Measurements from ENCODE around the gene ULBP3. TPM values are rescaled to one million over a fixed set of nuclear protein-coding genes. Genes with fewer than 3 reads are reported as not detected.

Gene ULBP3
- total RNA-seq, 1 experiment from 2014 or later = 18.4 TPM

GRCh38 chr6:150044621-150045145 is 24.2 kb downstream of the ULBP3 start:
- no peak overlapping the region for H3K9ac ChIP-seq (ENCODE audit: low read length)
- ChIA-PET RAD21 (ENCODE audit: low non-redundant PET in 1 of 2, low total read pairs in 2 of 2, uncharacterized antibody in 2 of 2, unreplicated experiment in 2 of 2) (no interaction called here), CTCF (no interaction called here), POLR2A (no interaction called here)
- intact Hi-C loops (cut with micrococcal nuclease) = no loop called here
- H3K9me2 ChIP-seq (ENCODE audit: insufficient read depth) = no peaks in the 10 kb centered on the region
- no peaks in the 10 kb centered on the region for H3K79me2 ChIP-seq (ENCODE audit: insufficient read depth, low read length)
- no peaks in the 10 kb centered on the region for H3K9me3 ChIP-seq (ENCODE audit: control insufficient read depth in 1 of 2, insufficient read depth in 1 of 2, low read depth in 1 of 2, low read length in 2 of 2)
- ATAC-seq (no peak), DNase-seq (ENCODE audit: low read depth, low spot score) (no peak)
- no peak overlapping the region for H3K4me2 ChIP-seq (ENCODE audit: low read length)
- no TSS peak for BruUV-seq (replicated peaks)
- H3K36me3 ChIP-seq (ENCODE audit: control insufficient read depth in 1 of 2, insufficient read depth in 2 of 2, low read length in 2 of 2) = no peaks in the 10 kb centered on the region
- H3K27me3 ChIP-seq (ENCODE audit: insufficient read depth, low read length) = no peaks in the 10 kb centered on the region
- peaks cover 0 to 5% of the 10 kb centered on the region in 2 experiments; a peak in 2 of 4 replicates for H3K4me1 ChIP-seq (ENCODE audit: control insufficient read depth in 1 of 2, insufficient read depth in 2 of 2, low read length in 2 of 2)
- H2AFZ ChIP-seq (ENCODE audit: low read depth, low read length, poor library complexity, severe bottlenecking) = no peak overlapping the region
- no peaks in the 10 kb centered on the region for H4K20me1 ChIP-seq (ENCODE audit: insufficient read depth)
- TF ChIP-seq POLR2AphosphoS5 (IDR thresholded peaks at IDR 0.05; ENCODE audit: low read depth, low read length) (no peak), EGR1 (IDR thresholded peaks at IDR 0.05; ENCODE audit: low read depth) (no peak), FOSL1 (IDR thresholded peaks at IDR 0.05; ENCODE audit: low read depth) (no peak), ELF1 (IDR thresholded peaks at IDR 0.05; ENCODE audit: borderline replicate concordance, low read depth) (no peak), SP1 (IDR thresholded peaks at IDR 0.05; ENCODE audit: low read depth) (no peak), EZH2 (IDR thresholded peaks at IDR 0.05) (no peak), SIN3A (IDR thresholded peaks at IDR 0.05; ENCODE audit: low read depth) (no peak), RAD21 (IDR thresholded peaks at IDR 0.05; ENCODE audit: low read depth) (no peak), ZBTB33 (IDR thresholded peaks at IDR 0.05; ENCODE audit: extremely low read depth, insufficient replicate concordance, low read length) (no peak), REST (IDR thresholded peaks at IDR 0.05; ENCODE audit: low read depth) (no peak), EZH2phosphoT487 (IDR thresholded peaks at IDR 0.05; ENCODE audit: borderline replicate concordance) (no peak), POLR2A (IDR thresholded peaks at IDR 0.05; ENCODE audit: borderline replicate concordance, extremely low read depth, insufficient read depth, insufficient read length) (no peak), CEBPB (IDR thresholded peaks at IDR 0.05; ENCODE audit: low read depth) (no peak), CTCF (IDR thresholded peaks at IDR 0.05 in 2 of 3, conservative IDR thresholded peaks at IDR 0.05 in 1 of 3; ENCODE audit: borderline replicate concordance in 1 of 3, insufficient read depth in 1 of 3, low read depth in 2 of 3, low read length in 2 of 3) (no peak)
- H3K4me3 ChIP-seq (replicated peaks in 1 of 2; ENCODE audit: low read depth in 1 of 2, low read length in 2 of 2) = no peak overlapping the region
- H3K27ac ChIP-seq (ENCODE audit: low read depth, low read length) = no peak overlapping the region

Measured in HCT116 (cell line).